IPS DF 6.9 (cell line): ENCODE data around the gene FCN1.

Source experiments
- DNase-seq: peaks from one replicate; pipeline ENCODE4 v3.0.0-alpha.2; 2013; ENCODE audit warnings: low read depth, low spot score
- H3K27ac ChIP-seq: one replicate; pipeline ENCODE4 v1.5.1; 2013; ENCODE audit warnings: low read length, control low read depth
- H3K27me3 ChIP-seq: 2 replicates; pipeline ENCODE4 v1.6.1; 2013; ENCODE audit warnings: mild to moderate bottlenecking, low read length; ENCODE audit not compliant: control insufficient read depth, insufficient read depth
- H3K36me3 ChIP-seq: 2 replicates; pipeline ENCODE4 v1.6.1; 2013; ENCODE audit warnings: low read length; ENCODE audit not compliant: control insufficient read depth, insufficient read depth
- H3K4me1 ChIP-seq: 2 replicates; pipeline ENCODE4 v1.6.1; 2013; ENCODE audit warnings: low read length; ENCODE audit not compliant: control insufficient read depth, insufficient read depth
- H3K4me3 ChIP-seq: 2 replicates; pipeline ENCODE4 v1.5.1; 2013; ENCODE audit warnings: mild to moderate bottlenecking, low read length
- H3K9me3 ChIP-seq: 2 replicates; pipeline ENCODE4 v1.6.1; 2013; ENCODE audit warnings: low read length, inconsistent platforms; ENCODE audit not compliant: control insufficient read depth, insufficient read depth
- WGBS: extraction: QIAGEN DNeasy Blood & Tissue Kit; methylation state at CpG from one replicate; pipeline ENCODE4 v1.1.7; 2013; ENCODE audit warnings: mixed read lengths, missing lambda C conversion rate; ENCODE audit not compliant: insufficient read length, insufficient coverage; 5-methylcytosine and 5-hydroxymethylcytosine counted together

Gene FCN1

GRCh38 chr9:134951461-134951860 is 33.7 kb upstream of the FCN1 start:
- DNase-seq = no peak
- WGBS = no CpG with 5 or more reads among the region's 11 CpGs
- no peaks in the 10 kb centered on the region for H3K4me1 ChIP-seq
- H3K27me3 ChIP-seq = no peaks in the 10 kb centered on the region
- no peaks in the 10 kb centered on the region for H3K9me3 ChIP-seq
- no peaks in the 10 kb centered on the region for H3K36me3 ChIP-seq
- H3K27ac ChIP-seq = no peak overlapping the region
- H3K4me3 ChIP-seq = no peak overlapping the region

DNA sequence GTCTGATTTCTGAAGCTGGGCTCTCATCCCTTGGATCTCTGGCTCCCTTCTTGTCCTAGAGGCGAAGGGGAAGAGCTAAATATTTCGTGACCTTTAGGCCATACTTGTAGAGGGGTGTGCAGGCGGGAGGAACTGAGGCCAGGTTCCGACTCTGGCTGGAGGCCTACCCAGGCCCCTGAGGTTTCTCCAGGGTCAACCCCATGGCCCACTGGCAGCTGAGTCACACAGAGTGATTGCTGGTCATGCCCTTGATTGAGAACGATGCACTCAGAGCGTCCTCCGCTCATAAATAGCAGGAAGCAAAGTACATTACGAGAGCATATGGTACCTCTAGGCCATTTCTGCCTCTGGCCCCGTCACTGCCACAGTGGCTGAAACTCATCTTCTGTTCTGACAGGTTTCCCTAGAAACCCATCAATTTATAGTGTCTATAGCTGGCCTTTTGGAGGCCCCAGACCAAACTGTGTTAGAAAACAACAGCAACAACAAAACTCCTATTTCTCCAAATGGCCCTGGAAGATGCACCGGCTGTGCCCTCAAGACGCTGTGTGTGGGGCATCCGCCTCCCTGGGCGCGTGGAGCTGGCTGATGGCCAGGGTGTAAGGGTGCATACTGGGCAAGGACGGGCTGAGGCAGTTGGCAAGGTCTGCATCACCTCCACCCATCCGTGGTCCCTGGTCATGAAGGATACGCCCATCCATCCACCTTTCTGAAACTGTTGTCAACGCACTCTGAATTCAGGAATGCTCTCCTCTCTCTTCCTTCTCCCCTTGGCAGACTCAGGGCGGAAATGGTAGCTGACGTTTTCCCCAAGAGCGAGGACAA is 32.9 kb upstream of the FCN1 start:
- H3K27me3 ChIP-seq = no peaks in the 10 kb centered on the region
- H3K4me3 ChIP-seq = no peak overlapping the region
- no peak for DNase-seq
- H3K4me1 ChIP-seq = no peaks in the 10 kb centered on the region
- H3K36me3 ChIP-seq = no peaks in the 10 kb centered on the region
- H3K27ac ChIP-seq = no peak overlapping the region
- no CpG with 5 or more reads among the region's 21 CpGs for WGBS
- H3K9me3 ChIP-seq = no peaks in the 10 kb centered on the region

GRCh38 chr9:134949681-134950385 is 32.1 kb upstream of the FCN1 start:
- Histone ChIP-seq H3K27me3 (no peaks in the 10 kb centered on the region), H3K4me3 (no peak overlapping the region), H3K4me1 (no peaks in the 10 kb centered on the region), H3K9me3 (no peaks in the 10 kb centered on the region), H3K36me3 (no peaks in the 10 kb centered on the region), H3K27ac (no peak overlapping the region)
- no CpG with 5 or more reads among the region's 12 CpGs for WGBS
- no peak for DNase-seq

GRCh38 chr9:134948149-134948548 is 30.4 kb upstream of the FCN1 start:
- H3K27me3 ChIP-seq = no peaks in the 10 kb centered on the region
- DNase-seq = no peak
- H3K4me3 ChIP-seq = no peak overlapping the region
- WGBS = no CpG with 5 or more reads among the region's 11 CpGs
- no peak overlapping the region for H3K27ac ChIP-seq
- no peaks in the 10 kb centered on the region for H3K36me3 ChIP-seq
- no peaks in the 10 kb centered on the region for H3K9me3 ChIP-seq
- H3K4me1 ChIP-seq = peaks cover 2% of the 10 kb centered on the region; the same call in 1 of the 2 replicates

DNA sequence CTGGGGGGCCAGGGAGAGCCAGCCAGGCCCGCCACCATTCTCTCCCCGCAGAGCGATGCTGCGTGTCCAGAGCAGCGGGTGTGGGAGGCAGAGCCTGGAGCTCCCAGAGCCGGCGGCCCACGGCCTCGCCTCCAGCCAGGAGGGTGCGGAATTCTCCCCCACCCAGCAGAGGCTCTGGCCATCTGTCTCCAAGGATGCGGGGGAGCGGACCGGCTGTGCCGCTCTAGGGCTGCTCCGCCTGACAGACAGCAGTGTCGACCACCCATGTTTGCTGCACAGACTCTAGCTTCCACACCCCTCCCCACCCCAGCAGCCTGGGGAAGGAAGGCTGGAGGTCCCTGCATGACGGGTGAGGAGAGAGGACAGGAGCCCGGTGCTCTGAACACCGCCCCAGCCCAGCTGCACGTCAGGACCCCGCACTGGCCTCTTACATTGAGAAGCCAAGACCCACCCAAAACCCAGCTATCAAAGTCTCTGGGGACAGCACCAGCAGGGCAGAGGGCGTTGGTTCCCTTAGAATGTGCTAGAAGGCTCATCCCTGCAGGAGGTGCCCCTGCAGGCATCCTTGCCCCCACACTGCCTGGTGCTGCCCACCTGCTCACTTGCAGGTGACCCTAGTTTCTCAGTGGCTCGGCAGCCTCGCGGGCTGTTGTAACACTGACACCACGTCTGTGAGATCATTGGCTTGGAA is 29.7 kb upstream of the FCN1 start:
- DNase-seq = no peak
- Histone ChIP-seq H3K4me3 (no peak overlapping the region), H3K27ac (no peak overlapping the region), H3K9me3 (no peaks in the 10 kb centered on the region), H3K4me1 (peaks cover 2% of the 10 kb centered on the region; the same call in 1 of the 2 replicates), H3K36me3 (no peaks in the 10 kb centered on the region), H3K27me3 (no peaks in the 10 kb centered on the region)
- no CpG with 5 or more reads among the region's 26 CpGs for WGBS

GRCh38 chr9:134946663-134947062 is 29.0 kb upstream of the FCN1 start:
- DNase-seq = no peak
- no peaks in the 10 kb centered on the region for H3K36me3 ChIP-seq
- H3K4me1 ChIP-seq = peaks cover 2% of the 10 kb centered on the region; the same call in 1 of the 2 replicates
- H3K4me3 ChIP-seq = no peak overlapping the region
- H3K27ac ChIP-seq = no peak overlapping the region
- no peaks in the 10 kb centered on the region for H3K9me3 ChIP-seq
- no peaks in the 10 kb centered on the region for H3K27me3 ChIP-seq

GRCh38 chr9:134945509-134946275 is 28.0 kb upstream of the FCN1 start:
- Histone ChIP-seq H3K36me3 (no peaks in the 10 kb centered on the region), H3K9me3 (no peaks in the 10 kb centered on the region), H3K4me1 (peaks cover 2% of the 10 kb centered on the region; the same call in 1 of the 2 replicates), H3K4me3 (no peak overlapping the region), H3K27me3 (no peaks in the 10 kb centered on the region), H3K27ac (no peak overlapping the region)
- no peak for DNase-seq
- WGBS = no CpG with 5 or more reads among the region's 12 CpGs

DNA sequence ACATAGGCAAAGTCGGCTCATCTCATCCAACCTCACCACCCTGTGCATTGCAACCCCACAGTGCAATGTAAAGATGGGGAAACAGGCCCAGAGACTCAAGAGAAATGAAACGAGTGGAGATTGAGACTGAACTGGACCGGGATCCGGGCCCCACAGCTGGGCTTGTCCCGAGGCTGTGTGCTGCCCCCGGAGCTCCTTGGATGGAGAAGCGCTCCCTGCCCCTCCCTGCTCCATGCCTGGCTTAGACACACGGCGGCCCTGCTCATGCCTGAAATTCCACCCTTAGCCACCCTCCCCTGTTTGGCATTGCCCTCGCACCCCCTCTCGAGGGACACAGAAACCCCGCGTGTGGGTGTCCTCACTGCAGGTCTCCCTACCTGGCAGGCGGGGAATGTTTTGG is 27.2 kb upstream of the FCN1 start:
- H3K4me1 ChIP-seq = peaks cover 2% of the 10 kb centered on the region; the same call in 1 of the 2 replicates

GRCh38 chr9:134944351-134944802 is 26.7 kb upstream of the FCN1 start:
- Histone ChIP-seq H3K36me3 (no peaks in the 10 kb centered on the region), H3K27ac (no peak overlapping the region), H3K27me3 (no peaks in the 10 kb centered on the region), H3K9me3 (no peaks in the 10 kb centered on the region), H3K4me1 (peaks cover 2% of the 10 kb centered on the region; the same call in 1 of the 2 replicates), H3K4me3 (no peak overlapping the region)
- WGBS = no CpG with 5 or more reads among the region's 14 CpGs
- DNase-seq = no peak

More for the DNA sequence above, 27.2 kb upstream of the FCN1 start:
- no peak overlapping the region for H3K4me3 ChIP-seq
- no peaks in the 10 kb centered on the region for H3K9me3 ChIP-seq
- H3K27me3 ChIP-seq = no peaks in the 10 kb centered on the region
- WGBS = no CpG with 5 or more reads among the region's 14 CpGs
- no peak for DNase-seq
- H3K27ac ChIP-seq = no peak overlapping the region
- H3K36me3 ChIP-seq = no peaks in the 10 kb centered on the region

DNA sequence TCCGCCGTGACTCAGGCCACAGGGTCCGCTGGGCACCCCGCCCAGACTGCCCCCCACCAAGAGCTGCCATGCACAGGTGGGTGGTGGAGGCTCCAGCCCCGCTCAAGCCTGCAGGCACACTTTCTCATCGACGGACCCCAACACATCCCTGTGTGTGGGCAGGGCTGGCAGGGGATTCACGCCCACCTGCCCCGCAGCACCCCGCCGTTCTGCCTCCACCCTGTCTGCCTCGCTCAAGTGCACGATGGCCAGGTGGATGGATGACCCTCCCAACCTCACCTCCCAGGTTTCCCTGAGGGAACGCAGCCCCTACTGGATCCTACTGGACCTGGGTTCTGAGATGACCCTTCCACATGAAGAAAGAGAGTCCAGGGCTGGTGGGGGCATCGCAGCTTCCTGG is 26.1 kb upstream of the FCN1 start:
- Histone ChIP-seq H3K9me3 (no peaks in the 10 kb centered on the region), H3K4me3 (no peak overlapping the region), H3K36me3 (no peaks in the 10 kb centered on the region), H3K4me1 (peaks cover 2% of the 10 kb centered on the region; the same call in 1 of the 2 replicates), H3K27ac (no peak overlapping the region), H3K27me3 (no peaks in the 10 kb centered on the region)
- no peak for DNase-seq
- no CpG with 5 or more reads among the region's 15 CpGs for WGBS
